ENCODE data around the gene MEOX1.

Gene MEOX1

GRCh38 chr17:43640491-43641252 lies 21.1 kb downstream of the MEOX1 start:
- TF ChIP-seq, protein P1, sequence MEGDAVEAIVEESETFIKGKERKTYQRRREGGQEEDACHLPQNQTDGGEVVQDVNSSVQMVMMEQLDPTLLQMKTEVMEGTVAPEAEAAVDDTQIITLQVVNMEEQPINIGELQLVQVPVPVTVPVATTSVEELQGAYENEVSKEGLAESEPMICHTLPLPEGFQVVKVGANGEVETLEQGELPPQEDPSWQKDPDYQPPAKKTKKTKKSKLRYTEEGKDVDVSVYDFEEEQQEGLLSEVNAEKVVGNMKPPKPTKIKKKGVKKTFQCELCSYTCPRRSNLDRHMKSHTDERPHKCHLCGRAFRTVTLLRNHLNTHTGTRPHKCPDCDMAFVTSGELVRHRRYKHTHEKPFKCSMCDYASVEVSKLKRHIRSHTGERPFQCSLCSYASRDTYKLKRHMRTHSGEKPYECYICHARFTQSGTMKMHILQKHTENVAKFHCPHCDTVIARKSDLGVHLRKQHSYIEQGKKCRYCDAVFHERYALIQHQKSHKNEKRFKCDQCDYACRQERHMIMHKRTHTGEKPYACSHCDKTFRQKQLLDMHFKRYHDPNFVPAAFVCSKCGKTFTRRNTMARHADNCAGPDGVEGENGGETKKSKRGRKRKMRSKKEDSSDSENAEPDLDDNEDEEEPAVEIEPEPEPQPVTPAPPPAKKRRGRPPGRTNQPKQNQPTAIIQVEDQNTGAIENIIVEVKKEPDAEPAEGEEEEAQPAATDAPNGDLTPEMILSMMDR (IDR thresholded peaks at IDR 0.05; ENCODE audit: control extremely low read depth, extremely low read depth, low read depth, missing control alignments): no peak
- no peak for DNase-seq (ENCODE audit: extremely low spot score)
- ChIA-PET CTCF (interaction anchor here (1.1 to 1.8 kb wide), 3 partner anchors 11 to 33 kb away, joined by 3 to 6 read pairs (median 4); no protein-coding TSS in a partner anchor), POLR2A (no interaction called here)

- ChIA-PET POLR2A (no interaction called here), CTCF (interaction anchor here (1.0 kb wide), 2 partner anchors 36 to 62 kb away, joined by 3 read pairs; no protein-coding TSS in a partner anchor)
- TF ChIP-seq, protein P1 (IDR thresholded peaks at IDR 0.05; ENCODE audit: control extremely low read depth, extremely low read depth, low read depth, missing control alignments): no peak
- no peak for DNase-seq (ENCODE audit: extremely low spot score)
These were observed 24.0 kb downstream of the MEOX1 start for GRCh38 chr17:43637563-43638323.

DNA sequence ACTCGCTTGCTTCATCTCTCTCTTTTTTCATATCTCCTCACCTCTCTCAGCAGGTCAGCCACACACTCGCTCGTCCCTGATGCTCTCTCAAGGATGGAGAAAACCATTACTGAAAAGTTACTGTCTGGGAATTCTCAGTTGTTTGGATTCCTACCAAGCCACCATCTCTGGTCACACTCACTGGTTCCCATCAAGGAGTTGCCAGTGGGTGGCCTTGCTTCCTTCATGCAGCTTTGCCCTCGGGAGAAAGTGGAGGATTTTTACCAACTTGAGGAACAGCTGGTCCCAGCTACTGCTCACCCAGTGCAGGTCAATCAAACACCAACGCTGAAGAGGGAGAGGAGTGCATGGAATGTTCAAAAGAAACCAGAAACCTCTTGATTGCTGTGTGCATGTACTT lies 25.3 kb downstream of the MEOX1 start:
- DNase-seq (ENCODE audit: extremely low spot score): no peak
- ChIA-PET CTCF (interaction anchor here (1.3 kb wide), 1 partner anchor 59 kb away, joined by 3 read pairs; no protein-coding TSS in a partner anchor), POLR2A (no interaction called here)
- TF ChIP-seq, protein P1 (IDR thresholded peaks at IDR 0.05; ENCODE audit: control extremely low read depth, extremely low read depth, low read depth, missing control alignments): no peak

GRCh38 chr17:43634591-43635125 lies 27.1 kb downstream of the MEOX1 start:
- ChIA-PET CTCF (interaction anchor here (0.8 to 1.2 kb wide), 3 partner anchors 13 to 39 kb away, joined by 3 read pairs; no protein-coding TSS in a partner anchor), POLR2A (no interaction called here)
- TF ChIP-seq, protein P1 (IDR thresholded peaks at IDR 0.05; ENCODE audit: control extremely low read depth, extremely low read depth, low read depth, missing control alignments): no peak
- DNase-seq (ENCODE audit: extremely low spot score): no peak

DNA sequence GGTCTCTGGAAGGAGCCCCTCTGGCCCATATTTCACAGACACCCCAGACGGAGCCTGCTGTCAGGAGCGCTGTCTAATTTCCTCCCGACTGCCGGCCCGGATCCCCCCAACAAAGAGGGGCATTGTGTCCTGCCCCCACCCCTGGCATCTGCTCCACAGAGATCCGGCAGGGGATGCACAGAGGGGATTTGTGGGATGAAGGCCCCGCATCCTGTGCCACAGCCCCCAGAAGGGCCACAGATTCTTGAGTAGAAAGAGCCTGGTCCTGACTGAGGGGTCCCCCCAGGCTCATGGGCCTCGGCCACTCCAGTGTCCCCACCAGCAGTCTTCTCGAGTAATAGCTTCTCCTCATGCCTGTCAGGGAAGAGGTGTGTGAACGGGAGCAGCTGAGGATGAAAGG lies 29.5 kb downstream of the MEOX1 start:
- no peak for DNase-seq (ENCODE audit: extremely low spot score)
- CTCF ChIA-PET: interaction anchor here (1.4 kb wide), 1 partner anchor 11 kb away, joined by 3 read pairs; no protein-coding TSS in a partner anchor
- TF ChIP-seq, protein P1 (IDR thresholded peaks at IDR 0.05; ENCODE audit: control extremely low read depth, extremely low read depth, low read depth, missing control alignments): no peak
- POLR2A ChIA-PET: no interaction called here

GRCh38 chr17:43631429-43631828 lies 30.3 kb downstream of the MEOX1 start:
- TF ChIP-seq, protein P1 (IDR thresholded peaks at IDR 0.05; ENCODE audit: control extremely low read depth, extremely low read depth, low read depth, missing control alignments): no peak
- ChIA-PET CTCF (interaction anchor here (0.9 to 1.4 kb wide), 2 partner anchors 10 to 147 kb away, joined by 3 to 4 read pairs; partner anchors contain the start of gene DHX8), POLR2A (interaction anchor here (0.7 kb wide), 1 partner anchor 843 kb away, joined by 4 read pairs; no protein-coding TSS in a partner anchor)
- no peak for DNase-seq (ENCODE audit: extremely low spot score)

All from GM10248 (cell line).